HG03196 (cell line): ENCODE results near the gene FBN1.

Source experiments
- ATAC-seq: cut with Tn5 transposase; IDR thresholded peaks from one replicate; pipeline ENCODE4 v1.9.1; 2021; ENCODE audit not compliant: unreplicated experiment

Gene FBN1

GRCh38 chr15:48380198-48380597 is 265.3 kb downstream of the FBN1 start:
- no peak for ATAC-seq

DNA sequence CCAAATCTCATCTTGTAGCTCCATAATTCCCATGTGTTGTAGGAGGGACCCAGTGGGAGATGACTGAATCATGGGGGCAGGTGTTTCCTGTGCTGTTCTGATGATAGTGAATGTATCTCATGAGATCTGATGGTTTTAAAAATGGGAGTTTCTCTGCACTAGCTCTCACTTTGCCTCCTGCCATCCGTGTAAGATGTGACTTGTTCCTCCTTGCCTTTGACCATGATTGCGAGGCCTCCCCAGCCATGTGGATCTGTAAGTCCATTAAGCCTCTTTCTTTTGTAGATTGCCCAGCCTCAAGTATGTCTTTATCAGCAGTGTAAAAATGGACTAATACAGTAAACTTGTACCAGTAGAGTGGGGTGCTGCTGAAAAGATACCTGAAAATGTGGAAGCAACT is 269.7 kb downstream of the FBN1 start:
- ATAC-seq, result no peak

DNA sequence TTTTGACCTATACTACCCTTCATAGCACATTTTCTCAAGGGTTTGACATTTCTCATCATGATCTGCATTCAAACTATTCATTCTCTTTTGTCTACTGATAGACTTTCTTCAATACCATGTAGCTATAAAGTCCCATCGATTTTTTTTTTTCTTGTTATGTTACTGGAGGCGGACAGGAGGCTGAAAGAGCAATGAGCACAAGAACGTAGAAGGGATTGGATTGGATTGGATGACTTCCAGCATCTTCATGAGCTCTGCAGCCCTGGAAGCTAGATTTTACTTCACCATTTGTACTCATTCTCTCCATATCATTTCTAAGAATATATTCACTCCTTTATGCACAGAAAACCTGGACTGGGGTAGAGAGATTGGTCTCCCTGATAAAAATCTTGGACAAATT is 271.0 kb downstream of the FBN1 start:
- ATAC-seq, result no peak

DNA sequence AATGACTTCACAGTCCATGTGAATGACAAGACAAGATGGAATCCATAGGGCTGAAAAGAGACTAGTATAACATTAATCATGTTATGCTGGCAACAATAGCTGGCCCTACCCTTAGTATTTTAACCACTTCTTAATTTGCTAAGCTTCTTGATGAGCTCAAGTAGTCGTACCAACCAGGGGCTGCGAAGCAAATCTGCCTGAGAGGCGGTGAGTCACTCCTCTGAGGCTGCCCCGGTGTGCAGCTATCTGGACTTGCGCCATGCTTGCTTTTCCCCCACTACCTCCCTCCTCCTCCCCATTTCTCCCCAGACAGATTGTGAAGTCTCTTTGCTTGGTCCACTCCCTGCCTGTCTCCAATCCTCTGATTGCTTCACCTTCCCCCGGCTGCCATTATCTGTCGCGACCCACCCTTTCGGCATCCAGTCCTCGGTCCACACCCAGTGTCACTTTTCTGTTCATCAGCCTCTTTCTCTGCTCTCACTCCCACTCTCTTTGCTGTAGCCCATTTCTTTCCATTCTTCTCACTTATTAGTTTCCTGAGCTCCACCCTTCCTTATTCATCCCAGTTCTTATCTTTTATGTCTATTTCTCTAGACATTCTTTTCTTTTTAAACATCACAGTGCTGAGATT is 271.6 kb downstream of the FBN1 start:
- no peak for ATAC-seq

DNA sequence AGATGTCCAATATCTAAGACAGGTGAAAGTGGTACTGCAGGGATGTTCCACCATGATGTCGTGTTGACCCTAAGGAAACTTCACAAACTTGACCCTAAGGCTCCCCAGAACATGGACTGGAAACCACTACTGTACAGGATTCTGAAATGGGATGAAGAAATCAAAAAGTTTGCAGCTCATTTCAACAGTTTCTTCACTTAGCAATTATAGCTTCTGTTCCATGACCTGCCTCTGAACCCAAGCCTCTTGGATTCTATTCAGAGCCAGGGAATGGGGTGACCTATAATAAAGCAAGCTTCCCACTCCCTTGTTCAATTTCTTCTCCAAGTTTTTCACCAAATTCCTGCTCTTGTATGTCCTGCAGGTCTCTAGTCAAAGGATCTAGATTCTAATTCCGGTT is 273.5 kb downstream of the FBN1 start:
- ATAC-seq, result no peak

GRCh38 chr15:48371550-48371949 is 274.0 kb downstream of the FBN1 start:
- ATAC-seq, result no peak

DNA sequence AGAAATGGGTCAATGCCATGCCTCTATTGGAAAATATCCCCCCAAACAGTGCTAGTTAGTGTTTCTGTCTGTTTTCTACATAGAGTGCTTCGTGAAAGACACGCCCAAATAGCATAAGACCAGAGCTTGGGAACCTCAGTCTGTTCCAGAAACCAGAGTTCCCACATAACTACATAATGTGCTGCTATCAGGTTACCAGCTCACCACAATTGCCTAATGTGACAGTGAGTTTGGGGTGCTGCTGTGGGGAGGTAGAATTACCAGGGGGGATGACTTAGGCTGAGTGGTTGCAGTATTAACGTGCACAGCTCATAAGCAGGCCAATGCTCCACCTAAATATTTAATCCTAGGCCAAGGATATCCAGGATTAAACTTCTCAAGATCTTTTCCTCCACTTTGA is 275.0 kb downstream of the FBN1 start:
- ATAC-seq, result no peak

DNA sequence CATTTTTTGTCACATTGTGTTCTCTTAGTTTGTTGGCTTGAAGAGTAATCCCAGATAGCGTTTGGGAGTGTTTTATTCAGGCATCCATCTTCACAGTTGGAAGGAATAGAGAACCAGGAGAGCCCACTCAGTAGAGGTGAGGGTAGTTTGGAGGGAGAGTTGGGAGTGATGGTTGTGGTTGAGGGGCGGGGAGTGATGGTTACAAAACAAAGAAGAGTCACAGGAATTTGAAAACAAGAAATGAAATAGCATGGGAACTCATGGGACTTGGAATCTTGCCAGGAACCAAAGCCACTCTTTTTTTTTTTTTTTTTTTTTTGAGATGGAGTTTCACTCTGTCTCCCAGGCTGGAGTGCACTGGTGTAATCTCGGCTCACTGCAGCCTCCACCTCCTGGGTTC is 278.0 kb downstream of the FBN1 start:
- ATAC-seq, result no peak

DNA sequence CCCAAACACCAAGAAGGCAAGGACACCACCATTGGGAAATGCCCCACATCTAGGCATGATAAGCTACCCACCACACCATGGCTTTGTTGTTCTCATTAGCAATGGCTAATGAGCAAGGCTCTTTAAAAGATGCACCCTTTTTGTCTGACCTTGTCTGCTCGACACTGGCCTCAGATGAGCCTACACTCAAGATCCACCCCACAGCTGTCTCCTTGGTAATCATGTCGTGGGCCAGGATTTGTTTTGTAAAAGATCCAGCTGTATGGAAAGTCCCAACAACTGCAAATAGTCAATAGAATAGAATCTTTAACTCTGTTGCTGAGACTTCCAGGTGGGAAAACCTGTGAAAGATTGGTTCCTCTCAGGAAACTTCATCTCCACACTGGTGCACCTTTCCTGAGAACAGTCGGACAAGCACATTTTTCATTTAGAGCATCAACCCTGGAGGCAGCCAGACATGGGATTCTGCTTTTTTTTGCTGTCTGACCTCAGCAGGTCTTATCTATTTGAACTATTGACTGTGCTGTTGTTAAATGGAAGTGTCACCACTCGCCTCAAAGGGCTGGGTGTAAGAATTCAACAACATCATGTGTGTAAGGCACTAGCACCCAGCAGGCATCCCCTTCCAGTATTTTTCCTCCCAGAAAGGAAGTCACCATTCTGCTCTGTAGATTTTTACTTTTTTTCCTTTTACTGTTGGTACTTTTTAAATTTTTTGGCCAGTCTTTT is 278.8 kb downstream of the FBN1 start:
- ATAC-seq, result no peak

GRCh38 chr15:48365575-48365974 is 279.9 kb downstream of the FBN1 start:
- no peak for ATAC-seq

DNA sequence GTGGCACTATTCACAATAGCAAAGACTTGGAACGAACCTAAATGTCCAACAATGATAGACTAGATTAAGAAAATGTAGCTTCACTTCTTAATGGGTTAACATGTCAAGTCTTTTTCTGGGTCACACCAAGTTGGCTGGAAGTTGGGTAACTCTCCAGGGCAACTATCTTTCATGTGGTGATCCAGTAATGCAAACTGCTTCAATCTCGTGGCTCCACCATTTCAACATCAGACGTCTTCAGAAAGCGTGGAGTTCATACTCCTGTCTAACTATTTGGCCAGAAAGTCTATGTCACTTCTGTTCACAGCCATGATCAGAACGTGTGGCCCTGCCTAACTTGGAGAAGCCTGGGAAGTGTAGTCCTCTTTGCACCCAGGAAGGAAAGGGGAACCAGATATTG is 282.0 kb downstream of the FBN1 start:
- ATAC-seq, result no peak

GRCh38 chr15:48361685-48362084 is 283.8 kb downstream of the FBN1 start:
- no peak for ATAC-seq

- no peak for ATAC-seq
Observed at GRCh38 chr15:48360841-48361240, 284.7 kb downstream of the FBN1 start.
